Endothelial cell of umbilical vein (primary cell): ENCODE measurements around the gene VAV2. TPM values are rescaled to one million over a fixed set of nuclear protein-coding genes. Genes with fewer than 3 reads are reported as not detected.

Source experiments
- BruUV-seq: library from RNA; stranded (reverse); fragments of 400-500 nt; replicated peaks from 2 replicates; lab custom pipeline; 2021; lab: Mats Ljungman, UMichigan
- CTCF ChIA-PET: fragments of 300-600, 350-600 bp; sonication (Branson Sonifier 250); formaldehyde crosslinking; loops from one replicate; lab custom pipeline; 2021; ENCODE audit warnings: antibody characterized with exemption, inconsistent platforms; lab: Charles Lee
- POLR2A ChIA-PET: fragments of 300-600, 350-600 bp; sonication (Branson Sonifier 250); formaldehyde crosslinking; loops from one replicate; lab custom pipeline; 2021; ENCODE audit warnings: antibody characterized with exemption, inconsistent platforms; lab: Charles Lee
- DNase-seq: peaks from one replicate; pipeline ENCODE4 v3.0.0-alpha.2; 2011; ENCODE audit warnings: low read depth, low spot score
- FAIRE-seq: peaks from 2 replicates; lab custom pipeline; 2011; peaks lifted over from hg19 to GRCh38; lab: Jason Lieb, UNC
- H2AFZ ChIP-seq: 2 replicates; pipeline ENCODE4 v1.6.0; 2012; ENCODE audit warnings: low read depth, low read length, control low read depth, inconsistent platforms
- H3K27ac ChIP-seq: 2 replicates; pipeline ENCODE4 v1.5.1; 2011; ENCODE audit warnings: low read depth, mild to moderate bottlenecking, control low read depth, low read length, moderate library complexity; ENCODE audit not compliant: insufficient read depth
- H3K27me3 ChIP-seq, 2 experiments: 2 replicates each; pipeline versions ENCODE4 v1.6.0 to v1.6.1; 2011; ENCODE audit warnings: low read length in 2 of 2, mixed read lengths in 1 of 2; ENCODE audit not compliant: control insufficient read depth in 2 of 2, insufficient read depth in 2 of 2
- H3K36me3 ChIP-seq, 2 experiments: 2 replicates in 1 of 2; 3 replicates in 1 of 2; pipeline ENCODE4 v1.5.1; 2011; ENCODE audit warnings: low read length in 2 of 2, mild to moderate bottlenecking in 1 of 2, moderate library complexity in 1 of 2; ENCODE audit not compliant: control insufficient read depth in 2 of 2, insufficient read depth in 2 of 2; ENCODE audit errors: extremely low read depth in 1 of 2
- H3K4me1 ChIP-seq: 3 replicates; pipeline ENCODE4 v1.5.1; 2011; ENCODE audit warnings: mild to moderate bottlenecking, low read length; ENCODE audit not compliant: control insufficient read depth, insufficient read depth; ENCODE audit errors: extremely low read depth
- H3K4me2 ChIP-seq: 2 replicates; pipeline ENCODE4 v1.6.1; 2011; ENCODE audit warnings: low read length, control low read depth, mixed read lengths; ENCODE audit not compliant: insufficient read depth
- H3K4me3 ChIP-seq, 3 experiments: fragments of 200-600 bp in 1 of 3; sonication (generic), shearing (Covaris generic) in 1 of 3; replicated peaks in 1 of 3; 2 replicates each; pipeline ENCODE4 v1.5.1; 2011 to 2016; ENCODE audit warnings: control low read depth in 3 of 3, low read length in 3 of 3, mild to moderate bottlenecking in 2 of 3, inconsistent platforms in 1 of 3, low read depth in 1 of 3, moderate library complexity in 1 of 3; ENCODE audit not compliant: insufficient read depth in 1 of 3
- H3K79me2 ChIP-seq: 2 replicates; pipeline ENCODE4 v1.6.0; 2012; ENCODE audit warnings: low read length, inconsistent platforms; ENCODE audit not compliant: control insufficient read depth, insufficient read depth
- H3K9ac ChIP-seq: replicated peaks from 2 replicates; pipeline ENCODE3; 2011; ENCODE audit warnings: low read length, control low read depth; ENCODE audit not compliant: insufficient read depth; ENCODE audit errors: extremely low read depth
- H3K9me1 ChIP-seq: replicated peaks from 3 replicates; pipeline ENCODE4 v1.6.0; 2011; ENCODE audit warnings: mild to moderate bottlenecking, low read length; ENCODE audit not compliant: control insufficient read depth, insufficient read depth; ENCODE audit errors: extremely low read depth
- H3K9me3 ChIP-seq: replicated peaks from 2 replicates; pipeline ENCODE4 v1.5.1; 2012; ENCODE audit warnings: low read length, inconsistent platforms; ENCODE audit not compliant: control insufficient read depth, insufficient read depth
- H4K20me1 ChIP-seq: replicated peaks from 2 replicates; pipeline ENCODE3; 2011; ENCODE audit warnings: mild to moderate bottlenecking, low read length; ENCODE audit not compliant: control insufficient read depth, insufficient read depth; ENCODE audit errors: extremely low read depth
- EZH2 ChIP-seq: IDR thresholded peaks from 2 replicates; pipeline ENCODE4 v1.6.1; 2012; ENCODE audit warnings: borderline replicate concordance, low read depth, mild to moderate bottlenecking, moderate library complexity, low read length, inconsistent platforms; ENCODE audit not compliant: severe bottlenecking
- FOS ChIP-seq: IDR thresholded peaks from 2 replicates; pipeline ENCODE4 v1.6.1; 2011; ENCODE audit warnings: mild to moderate bottlenecking, low read length, moderate library complexity, borderline replicate concordance; ENCODE audit not compliant: insufficient read depth
- GATA2 ChIP-seq: IDR thresholded peaks from 2 replicates; pipeline ENCODE4 v1.7.0; 2011; ENCODE audit warnings: low read depth, mild to moderate bottlenecking, moderate library complexity, mixed read lengths, low read length; ENCODE audit not compliant: insufficient read length, insufficient read depth
- JUN ChIP-seq: IDR thresholded peaks from 2 replicates; pipeline ENCODE4 v1.6.1; 2011; ENCODE audit warnings: borderline replicate concordance, low read depth; ENCODE audit not compliant: insufficient read length, insufficient read depth
- MAX ChIP-seq: IDR thresholded peaks from 2 replicates; pipeline ENCODE4 v1.6.1; 2011; ENCODE audit not compliant: insufficient read depth, insufficient read length
- MYC ChIP-seq: IDR thresholded peaks from one replicate; pipeline ENCODE4 v1.6.1; 2011; ENCODE audit warnings: mild to moderate bottlenecking, low read depth, low read length
- POLR2A ChIP-seq: IDR thresholded peaks from 2 replicates; pipeline ENCODE4 v1.6.1; 2012; ENCODE audit warnings: low read depth, mild to moderate bottlenecking, control low read depth, low read length
- POLR2AphosphoS5 ChIP-seq: IDR thresholded peaks from 2 replicates; pipeline ENCODE4 v1.6.1; 2012; ENCODE audit warnings: low read depth, mild to moderate bottlenecking, control low read depth, low read length, moderate library complexity; ENCODE audit not compliant: insufficient read depth
- dilution Hi-C: fragments of 300-500 bp; cut with MboI; formaldehyde crosslinking; loops from one replicate; pipeline ENCODE4 v1.15.0; 2019; ENCODE audit warnings: low sequenced_read_pairs; ENCODE audit not compliant: extremely low pct_ligation_motif_present
- intact Hi-C: fragments of 100-400 bp; cut with micrococcal nuclease; formaldehyde crosslinking; loops from one replicate; pipeline ENCODE4 v1.10.0; 2022
- polyA plus RNA-seq, 4 experiments: library from polyadenylated mRNA; depleted of rRNA in 3 of 4; stranded (reverse) in 3 of 4; unstranded in 1 of 4; fragments of >200 nt; gene quantifications; 2 replicates each; pipeline versions ENCODE4 v1.2.1 to v1.2.3, GENCODE V29; 2011 to 2012; ENCODE audit warnings: missing spikeins in 1 of 4
- total RNA-seq: library from RNA; stranded (reverse); gene quantifications from 2 replicates; pipeline ENCODE4 v1.2.3, GENCODE V29; 2021
- TF ChIP-seq, protein P1 (sequence below), 2 donors: IDR thresholded peaks; 1 replicate in 1 of 2; 2 replicates in 1 of 2; pipeline ENCODE4 v1.5.1; 2011; ENCODE audit warnings: low read length in 2 of 2, mild to moderate bottlenecking in 2 of 2, moderate library complexity in 2 of 2, control low read depth in 1 of 2, inconsistent platforms in 1 of 2, low read depth in 1 of 2; ENCODE audit not compliant: insufficient read depth in 1 of 2; ENCODE audit errors: extremely low read depth in 1 of 2

Gene VAV2
- total and polyA plus RNA-seq, 2 donors (not counting 3 experiments of a cell fraction or from before 2014, with no cell fraction given), result 10.6 to 30.6 TPM

DNA sequence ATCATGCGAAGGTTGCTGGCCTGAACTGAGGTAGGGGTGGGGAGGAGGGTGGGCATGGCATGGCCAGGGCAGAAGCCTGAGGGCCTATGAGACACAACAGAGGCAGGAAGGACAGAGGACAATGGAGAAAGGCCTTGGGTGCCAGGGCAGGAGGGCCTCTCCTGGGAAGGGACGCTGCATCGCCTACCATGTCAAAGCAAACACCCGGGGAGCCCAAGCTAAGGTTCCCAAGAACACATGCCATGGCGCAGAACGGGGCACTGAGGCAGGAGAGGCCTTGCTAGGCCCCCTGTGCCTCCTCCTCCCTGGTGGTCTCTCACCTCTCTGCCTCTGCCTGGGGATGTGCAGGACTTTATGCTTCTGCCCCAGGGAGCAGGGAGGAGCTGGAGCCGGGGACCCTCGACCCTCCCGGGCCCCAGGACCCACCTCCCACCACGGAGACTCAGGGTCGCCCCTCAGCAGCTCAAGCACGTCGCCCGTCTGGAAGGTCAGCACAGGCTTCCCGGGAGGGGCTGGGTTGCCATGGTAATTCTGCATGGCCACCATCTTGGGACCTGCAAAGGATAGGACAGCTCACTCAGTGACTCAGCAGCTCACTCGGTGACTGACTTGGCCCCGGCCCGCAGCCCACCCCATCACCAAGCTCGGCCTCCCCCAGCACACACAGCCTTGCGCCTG lies 213.6 kb downstream of the VAV2 start:
- no peak overlapping the region for H2AFZ ChIP-seq
- no peak overlapping the region for H3K4me2 ChIP-seq
- POLR2A ChIA-PET, result no interaction called here
- BruUV-seq, result no TSS peak
- CTCF ChIA-PET, result interaction anchor here (0.7 to 1.2 kb wide), 3 partner anchors 213 to 217 kb away, joined by 3 to 4 read pairs (median 3); no protein-coding TSS in a partner anchor
- no peak overlapping the region for H3K9ac ChIP-seq
- H4K20me1 ChIP-seq, result no peaks in the 10 kb centered on the region
- H3K27me3 ChIP-seq, result no peaks in the 10 kb centered on the region
- dilution Hi-C loops (no loop called here), intact Hi-C loops (no loop called here)
- DNase-seq (no peak), FAIRE-seq (no peak)
- H3K4me3 ChIP-seq, result no peak overlapping the region
- no peaks in the 10 kb centered on the region for H3K9me3 ChIP-seq
- TF ChIP-seq POLR2A (no peak), POLR2AphosphoS5 (no peak), EZH2 (no peak), MYC (no peak), GATA2 (no peak), FOS (no peak), MAX (no peak), JUN (no peak)
- TF ChIP-seq, protein P1, sequence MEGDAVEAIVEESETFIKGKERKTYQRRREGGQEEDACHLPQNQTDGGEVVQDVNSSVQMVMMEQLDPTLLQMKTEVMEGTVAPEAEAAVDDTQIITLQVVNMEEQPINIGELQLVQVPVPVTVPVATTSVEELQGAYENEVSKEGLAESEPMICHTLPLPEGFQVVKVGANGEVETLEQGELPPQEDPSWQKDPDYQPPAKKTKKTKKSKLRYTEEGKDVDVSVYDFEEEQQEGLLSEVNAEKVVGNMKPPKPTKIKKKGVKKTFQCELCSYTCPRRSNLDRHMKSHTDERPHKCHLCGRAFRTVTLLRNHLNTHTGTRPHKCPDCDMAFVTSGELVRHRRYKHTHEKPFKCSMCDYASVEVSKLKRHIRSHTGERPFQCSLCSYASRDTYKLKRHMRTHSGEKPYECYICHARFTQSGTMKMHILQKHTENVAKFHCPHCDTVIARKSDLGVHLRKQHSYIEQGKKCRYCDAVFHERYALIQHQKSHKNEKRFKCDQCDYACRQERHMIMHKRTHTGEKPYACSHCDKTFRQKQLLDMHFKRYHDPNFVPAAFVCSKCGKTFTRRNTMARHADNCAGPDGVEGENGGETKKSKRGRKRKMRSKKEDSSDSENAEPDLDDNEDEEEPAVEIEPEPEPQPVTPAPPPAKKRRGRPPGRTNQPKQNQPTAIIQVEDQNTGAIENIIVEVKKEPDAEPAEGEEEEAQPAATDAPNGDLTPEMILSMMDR (IDR thresholded peaks at IDR 0.05; ENCODE audit: extremely low read depth in 1 of 2, insufficient read depth in 1 of 2, low read depth in 1 of 2, low read length in 2 of 2), result no peak
- H3K36me3 ChIP-seq, result peaks cover 6 to 32% of the 10 kb centered on the region in 2 experiments
- H3K79me2 ChIP-seq, result no peaks in the 10 kb centered on the region
- no peaks in the 10 kb centered on the region for H3K4me1 ChIP-seq
- H3K27ac ChIP-seq, result no peak overlapping the region
- H3K9me1 ChIP-seq, result no peaks in the 10 kb centered on the region
